ENCODE data around the gene KDM5A.
"Not testable (repeated sequence)": the region's sequence is repeated elsewhere in the genome, so short reads cannot be mapped to it uniquely, and the experiment has no call there.

The KDM5A gene

GRCh38 chr12:318759-319515, 70.2 kb downstream of the KDM5A start:
- TF ChIP-seq CTCF (IDR thresholded peaks at IDR 0.05; ENCODE audit: low read depth, low read length), result no peak
- no peak overlapping the region for H3K4me3 ChIP-seq (ENCODE audit: low read depth, low read length)
- DNase-seq (ENCODE audit: low read depth, low spot score), result no peak
- in situ Hi-C loops (cut with HindIII; ENCODE audit: low sequenced_read_pairs), result no loop called here

- no peak for DNase-seq (ENCODE audit: low read depth, low spot score)
- TF ChIP-seq CTCF (IDR thresholded peaks at IDR 0.05; ENCODE audit: low read depth, low read length), result no peak
- in situ Hi-C loops (cut with HindIII; ENCODE audit: low sequenced_read_pairs), result no loop called here
- H3K4me3 ChIP-seq (ENCODE audit: low read depth, low read length), result no peak overlapping the region
These were observed 80.6 kb downstream of the KDM5A start for GRCh38 chr12:308511-308910.

- no peak for TF ChIP-seq CTCF (IDR thresholded peaks at IDR 0.05; ENCODE audit: low read depth, low read length)
- in situ Hi-C loops (cut with HindIII; ENCODE audit: low sequenced_read_pairs), result no loop called here
These were observed 81.7 kb downstream of the KDM5A start for GRCh38 chr12:307406-307805.

GRCh38 chr12:304805-305204, 84.3 kb downstream of the KDM5A start:
- TF ChIP-seq CTCF (IDR thresholded peaks at IDR 0.05; ENCODE audit: low read depth, low read length), result no peak
- in situ Hi-C loops (cut with HindIII; ENCODE audit: low sequenced_read_pairs), result no loop called here
- peak; percentile 33 for DNase-seq (ENCODE audit: low read depth, low spot score)
- H3K4me3 ChIP-seq (ENCODE audit: low read depth, low read length), result no peak overlapping the region

More at GRCh38 chr12:307406-307805, 81.7 kb downstream of the KDM5A start:
- DNase-seq (ENCODE audit: low read depth, low spot score), result no peak
- H3K4me3 ChIP-seq (ENCODE audit: low read depth, low read length), result no peak overlapping the region

GRCh38 chr12:302766-303165, 86.4 kb downstream of the KDM5A start:
- DNase-seq (ENCODE audit: low read depth, low spot score); H3K4me3 ChIP-seq (ENCODE audit: low read depth, low read length); in situ Hi-C loops (cut with HindIII; ENCODE audit: low sequenced_read_pairs): not testable (repeated sequence)

GRCh38 chr12:300166-300565, 89.0 kb downstream of the KDM5A start:
- DNase-seq (ENCODE audit: low read depth, low spot score); H3K4me3 ChIP-seq (ENCODE audit: low read depth, low read length); in situ Hi-C loops (cut with HindIII; ENCODE audit: low sequenced_read_pairs): not testable (repeated sequence)

- DNase-seq (ENCODE audit: low read depth, low spot score); in situ Hi-C loops (cut with HindIII; ENCODE audit: low sequenced_read_pairs); H3K4me3 ChIP-seq (ENCODE audit: low read depth, low read length): not testable (repeated sequence)
These were observed 89.6 kb downstream of the KDM5A start for GRCh38 chr12:299511-299910.

GRCh38 chr12:298059-298458, 91.1 kb downstream of the KDM5A start:
- in situ Hi-C loops (cut with HindIII; ENCODE audit: low sequenced_read_pairs); H3K4me3 ChIP-seq (ENCODE audit: low read depth, low read length); DNase-seq (ENCODE audit: low read depth, low spot score): not testable (repeated sequence)

GRCh38 chr12:295132-295531, 94.0 kb downstream of the KDM5A start:
- no peak overlapping the region for H3K4me3 ChIP-seq (ENCODE audit: low read depth, low read length)
- in situ Hi-C loops (cut with HindIII; ENCODE audit: low sequenced_read_pairs), result no loop called here
- TF ChIP-seq CTCF (IDR thresholded peaks at IDR 0.05; ENCODE audit: low read depth, low read length), result no peak
- DNase-seq (ENCODE audit: low read depth, low spot score), result no peak

All from astrocyte of the spinal cord (primary cell).